K562 (cell line): ENCODE measurements around the gene FGF22. TPM values are rescaled to one million over a fixed set of nuclear protein-coding genes. Genes with fewer than 3 reads are reported as not detected.

Experiments
- CAMTA2 ChIP-seq: fragments of 250-450 bp; sonication (Bioruptor Pico); conservative IDR thresholded peaks from 2 replicates; pipeline ENCODE4 v1.5.1; 2022
- JUND ChIP-seq, 2 experiments: IDR thresholded peaks; 2 replicates in 1 of 2; 3 replicates in 1 of 2; pipeline ENCODE4 v1.6.1; 2011; ENCODE audit warnings: borderline replicate concordance in 2 of 2, low read depth in 2 of 2, low read length in 2 of 2, improper control_type of control experiment in 1 of 2, missing biosample characterization in 1 of 2, missing genetic modification characterization in 1 of 2, missing genetic modification reagents in 1 of 2
- KDM2B ChIP-seq: fragments of 250-450 bp; sonication (Bioruptor Pico); IDR thresholded peaks from 2 replicates; pipeline ENCODE4 v1.8.0; 2021; ENCODE audit warnings: mild to moderate bottlenecking, moderate library complexity
- LCOR ChIP-seq: sonication (generic); formaldehyde crosslinking; IDR thresholded peaks from 2 replicates; pipeline ENCODE4 v1.8.0; 2022; ENCODE audit warnings: mild to moderate bottlenecking, missing genetic modification reagents
- MEF2D ChIP-seq: conservative IDR thresholded peaks from 2 replicates; pipeline ENCODE4 v1.6.1; 2016; ENCODE audit warnings: low read depth, missing genetic modification characterization, missing compliant biosample characterization
- RBBP5 ChIP-seq: fragments of 200-600 bp; sonication (generic); IDR thresholded peaks from 2 replicates; pipeline ENCODE4 v1.6.1; 2012; ENCODE audit warnings: borderline replicate concordance, mild to moderate bottlenecking, low read length, control low read depth, inconsistent platforms; ENCODE audit not compliant: insufficient read depth, poor library complexity, severe bottlenecking
- RBM39 ChIP-seq: fragments of 200-400 bp; formaldehyde crosslinking; optimal IDR thresholded peaks from 2 replicates; pipeline ENCODE3; 2018; ENCODE audit warnings: low read depth, low read length
- RFX5 ChIP-seq: IDR thresholded peaks from 2 replicates; pipeline ENCODE4 v1.6.1; 2011; ENCODE audit warnings: low read depth, mild to moderate bottlenecking, improper control_type of control experiment, low read length
- SMAD4 ChIP-seq: fragments of 250-450 bp; sonication (Bioruptor Pico); conservative IDR thresholded peaks from 2 replicates; pipeline ENCODE4 v1.8.0; 2021; ENCODE audit warnings: inconsistent platforms, mild to moderate bottlenecking, moderate library complexity
- SMARCC2 ChIP-seq: fragments of 450-650 bp; IDR thresholded peaks from 2 replicates; pipeline ENCODE4 v1.6.1; 2017; ENCODE audit warnings: antibody characterized with exemption, moderate library complexity, mild to moderate bottlenecking, low read depth
- TOE1 ChIP-seq, 2 experiments: fragments of 450-650 bp in 1 of 2; sonication (generic) in 1 of 2; formaldehyde crosslinking in 1 of 2; IDR thresholded peaks; 2 replicates each; pipeline versions ENCODE4 v1.7.1 to v1.8.0; 2016 to 2022; ENCODE audit warnings: borderline replicate concordance in 2 of 2, mild to moderate bottlenecking in 2 of 2, antibody characterized with exemption in 1 of 2, inconsistent platforms in 1 of 2, low read depth in 1 of 2, missing genetic modification reagents in 1 of 2, moderate library complexity in 1 of 2
- TRIM28 ChIP-seq: fragments of 450-650 bp; IDR thresholded peaks from 2 replicates; pipeline ENCODE4 v1.6.1; 2017
- ZBTB33 ChIP-seq: sonication (generic); formaldehyde crosslinking; IDR thresholded peaks from 2 replicates; pipeline ENCODE4 v1.8.1; 2023; ENCODE audit warnings: mild to moderate bottlenecking, missing genetic modification reagents
- ZFX ChIP-seq: sonication (generic); formaldehyde crosslinking; IDR thresholded peaks from 2 replicates; pipeline ENCODE4 v1.8.0; 2022; ENCODE audit warnings: mild to moderate bottlenecking, missing genetic modification reagents, moderate library complexity
- ZNF124 ChIP-seq: sonication (generic); formaldehyde crosslinking; IDR thresholded peaks from 2 replicates; pipeline ENCODE4 v1.8.1; 2022; ENCODE audit warnings: missing genetic modification reagents
- ZNF212 ChIP-seq: fragments of 450-650 bp; formaldehyde crosslinking; IDR thresholded peaks from 2 replicates; pipeline ENCODE4 v1.4.0; 2020; ENCODE audit warnings: mild to moderate bottlenecking
- ZNF274 ChIP-seq: IDR thresholded peaks from 2 replicates; pipeline ENCODE4 v1.6.1; 2011; ENCODE audit warnings: low read depth, mild to moderate bottlenecking, low read length, moderate library complexity, borderline replicate concordance
- ZNF282 ChIP-seq: sonication (generic); formaldehyde crosslinking; IDR thresholded peaks from 2 replicates; pipeline ENCODE4 v1.8.1; 2023; ENCODE audit warnings: missing genetic modification reagents
- ZNF778 ChIP-seq: fragments of 450-650 bp; formaldehyde crosslinking; IDR thresholded peaks from 2 replicates; pipeline ENCODE4 v1.4.0; 2020; ENCODE audit warnings: mild to moderate bottlenecking, moderate library complexity
- polyA plus RNA-seq, 8 experiments: library from polyadenylated mRNA; depleted of rRNA in 4 of 8; stranded (reverse) in 5 of 8; unstranded in 3 of 8; fragments of >200 nt; fragmentation: Nextera tagmentation in 2 of 8; fragmentation: Illumina TruSeq in 1 of 8; extraction: Ambion mirVana in 2 of 8; extraction: Trizol in 1 of 8; gene quantifications; 2 replicates each; pipeline versions ENCODE4 v1.2.1 to v1.2.3, GENCODE V29; 2011 to 2014; ENCODE audit warnings: inconsistent platforms in 1 of 8, missing spikeins in 1 of 8
- total RNA-seq, 7 experiments: library from RNA; depleted of rRNA in 6 of 7; stranded (reverse); fragments of >200 nt in 6 of 7; fragmentation: Illumina TruSeq in 2 of 7; extraction: Trizol in 2 of 7; gene quantifications; 2 replicates each; pipeline versions ENCODE4 v1.2.1 to v1.2.3, GENCODE V29; 2011 to 2021; ENCODE audit warnings: low replicate concordance in 1 of 7
- TF ChIP-seq, protein P1 (sequence below): fragments of 250-450 bp; sonication (Bioruptor Pico); IDR thresholded peaks from 2 replicates; pipeline ENCODE4 v1.8.0; 2021; ENCODE audit warnings: moderate library complexity, mild to moderate bottlenecking, inconsistent platforms

FGF22 gene
- total and polyA plus RNA-seq, 9 of the 15 experiments (the other 6 are each of a cell fraction or from before 2014, with no cell fraction given) = 0.14 to 2.2 (median 0.86) TPM; not detected in 4

GRCh38 chr19:591099-591958 is 48.4 kb upstream of the FGF22 start (continued):
- peak; percentile 46; the same call in 1 of the 2 replicates for TF ChIP-seq ZBTB33 (CRISPR knock-in tag)
- peak; percentile 31; the same call in 1 of the 2 replicates for TF ChIP-seq SMAD4
- TF ChIP-seq TOE1 (IDR thresholded peaks at IDR 0.05; ENCODE audit: borderline replicate concordance) = no peak
- no peak for TF ChIP-seq TOE1 (CRISPR knock-in tag; IDR thresholded peaks at IDR 0.05; ENCODE audit: borderline replicate concordance, low read depth)
- no peak for TF ChIP-seq RBM39
- no peak for TF ChIP-seq TRIM28
- no peak for TF ChIP-seq ZNF778 (CRISPR knock-in tag)
- no peak for TF ChIP-seq ZNF282
- no peak for TF ChIP-seq ZNF212 (CRISPR knock-in tag)
- TF ChIP-seq CAMTA2 (CRISPR knock-in tag) = no peak
- TF ChIP-seq, protein P1, sequence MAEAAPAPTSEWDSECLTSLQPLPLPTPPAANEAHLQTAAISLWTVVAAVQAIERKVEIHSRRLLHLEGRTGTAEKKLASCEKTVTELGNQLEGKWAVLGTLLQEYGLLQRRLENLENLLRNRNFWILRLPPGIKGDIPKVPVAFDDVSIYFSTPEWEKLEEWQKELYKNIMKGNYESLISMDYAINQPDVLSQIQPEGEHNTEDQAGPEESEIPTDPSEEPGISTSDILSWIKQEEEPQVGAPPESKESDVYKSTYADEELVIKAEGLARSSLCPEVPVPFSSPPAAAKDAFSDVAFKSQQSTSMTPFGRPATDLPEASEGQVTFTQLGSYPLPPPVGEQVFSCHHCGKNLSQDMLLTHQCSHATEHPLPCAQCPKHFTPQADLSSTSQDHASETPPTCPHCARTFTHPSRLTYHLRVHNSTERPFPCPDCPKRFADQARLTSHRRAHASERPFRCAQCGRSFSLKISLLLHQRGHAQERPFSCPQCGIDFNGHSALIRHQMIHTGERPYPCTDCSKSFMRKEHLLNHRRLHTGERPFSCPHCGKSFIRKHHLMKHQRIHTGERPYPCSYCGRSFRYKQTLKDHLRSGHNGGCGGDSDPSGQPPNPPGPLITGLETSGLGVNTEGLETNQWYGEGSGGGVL (CRISPR knock-in tag) = no peak
- no peak for TF ChIP-seq RBBP5
- no peak for TF ChIP-seq JUND (IDR thresholded peaks at IDR 0.05; ENCODE audit: borderline replicate concordance, low read depth, low read length)
- TF ChIP-seq JUND (tag; IDR thresholded peaks at IDR 0.05; ENCODE audit: borderline replicate concordance, low read depth, low read length) = no peak
- no peak for TF ChIP-seq MEF2D
- TF ChIP-seq RFX5 = no peak
- no peak for TF ChIP-seq SMARCC2
- TF ChIP-seq ZFX = no peak
- no peak for TF ChIP-seq ZNF274
- peak; percentile 38; the same call in 1 of the 2 replicates for TF ChIP-seq KDM2B (CRISPR knock-in tag)
- TF ChIP-seq LCOR (CRISPR knock-in tag) = peak; percentile 67
- no peak for TF ChIP-seq ZNF124 (CRISPR knock-in tag)
